Heart left ventricle (tissue), 13 donors: ENCODE measurements around the gene NAALADL2.

Source experiments
- CTCF ChIP-seq, 12 donors: fragments of 200-600 bp; sonication (generic) in 4 of 12; IDR thresholded peaks; one replicate each; pipeline versions ENCODE4 v1.5.0 to v1.8.0; 2018 to 2022; ENCODE audit warnings: antibody characterized with exemption in 12 of 12, mild to moderate bottlenecking in 5 of 12
- POLR2A ChIP-seq, 2 donors: fragments of 450-650 bp; IDR thresholded peaks; one replicate each; pipeline ENCODE4 v1.6.1; 2017; ENCODE audit warnings: antibody characterized with exemption in 2 of 2, mild to moderate bottlenecking in 2 of 2, moderate library complexity in 2 of 2
- donor health status: ischemic (EF 13 %, LVEDD 7.1; RV severe dilation, severe dysfunction).
- donor health status: DM: no; HTN: yes; CAD: no.
- donor health status: DM: no; HTN: no; CAD: no.
- donor health status: ischemic (EF 25% LVEDD 6.9; RV normal size, moderate dysfunction).
- donor health status: ischemic (EF 25% LVEDD 5.7; RV mildly dilated, moderate dysfunction).
- donor health status: ischemic (EF 35%, LVEDD 5.7; RV mildly dilated, moderate dysfunction).
- donor health status: nonischemic (EF 11% LVEDD 7.7; RV severe dilation, severe dysfunction).
- donor health status: DM: yes; HTN: yes; CAD: no.
- donor health status: PGD.
- donor health status: ischemic (EF 29% LVEDD 5.4; RV normal size, mild dysfunction).
- donor health status: nonischemic (EF 23%, LVEDD 6.1; RV moderate dilation, normal function).

- peak in 1 of 12 donors; percentile 19 for TF ChIP-seq CTCF (IDR thresholded peaks at IDR 0.05)
- no peak for TF ChIP-seq POLR2A (IDR thresholded peaks at IDR 0.05)
These were observed 32.5 kb downstream of the NAALADL2 start for GRCh38 chr3:174891524-174892203.
